ENCODE measurements around the gene PLCB1.
"Not testable (repeated sequence)": the region's sequence is repeated elsewhere in the genome, so short reads cannot be mapped to it uniquely, and the experiment has no call there.

The PLCB1 gene

GRCh38 chr20:8370774-8371173 is 238.7 kb downstream of the PLCB1 start:
- FAIRE-seq = no peak

GRCh38 chr20:8372824-8373380 is 240.8 kb downstream of the PLCB1 start:
- FAIRE-seq = no peak

GRCh38 chr20:8373579-8373978 is 241.5 kb downstream of the PLCB1 start:
- FAIRE-seq = no peak

- no peak for FAIRE-seq
Measured at GRCh38 chr20:8375898-8376297, 243.8 kb downstream of the PLCB1 start.

- no peak for FAIRE-seq
Measured at GRCh38 chr20:8376940-8377339, 244.9 kb downstream of the PLCB1 start.

- FAIRE-seq = not testable (repeated sequence)
Measured at GRCh38 chr20:8379125-8379524, 247.1 kb downstream of the PLCB1 start.

- no peak for FAIRE-seq
Measured at GRCh38 chr20:8385247-8385646, 253.2 kb downstream of the PLCB1 start.

GRCh38 chr20:8386991-8387390 is 254.9 kb downstream of the PLCB1 start:
- FAIRE-seq = no peak

GRCh38 chr20:8388141-8388540 is 256.1 kb downstream of the PLCB1 start:
- FAIRE-seq = no peak

GRCh38 chr20:8388707-8389106 is 256.6 kb downstream of the PLCB1 start:
- FAIRE-seq = no peak

GRCh38 chr20:8389381-8390036 is 257.4 kb downstream of the PLCB1 start:
- FAIRE-seq = no peak

- FAIRE-seq = no peak
Measured at GRCh38 chr20:8390037-8390433, 258.0 kb downstream of the PLCB1 start.

- no peak for FAIRE-seq
Measured at GRCh38 chr20:8390500-8390899, 258.4 kb downstream of the PLCB1 start.

- FAIRE-seq = no peak
Measured at GRCh38 chr20:8393381-8393780, 261.3 kb downstream of the PLCB1 start.

GRCh38 chr20:8394308-8394945 is 262.4 kb downstream of the PLCB1 start:
- no peak for FAIRE-seq

- no peak for FAIRE-seq
Measured at GRCh38 chr20:8395956-8396355, 263.9 kb downstream of the PLCB1 start.

GRCh38 chr20:8398263-8399051 is 266.4 kb downstream of the PLCB1 start:
- FAIRE-seq = no peak

- no peak for FAIRE-seq
Measured at GRCh38 chr20:8399947-8400346, 267.9 kb downstream of the PLCB1 start.

GRCh38 chr20:8400486-8400885 is 268.4 kb downstream of the PLCB1 start:
- FAIRE-seq = no peak

GRCh38 chr20:8401556-8401955 is 269.5 kb downstream of the PLCB1 start:
- FAIRE-seq = no peak

GRCh38 chr20:8402798-8403197 is 270.7 kb downstream of the PLCB1 start:
- no peak for FAIRE-seq

GRCh38 chr20:8404912-8405635 is 273.0 kb downstream of the PLCB1 start:
- no peak for FAIRE-seq

GRCh38 chr20:8406391-8406790 is 274.3 kb downstream of the PLCB1 start:
- no peak for FAIRE-seq
